Measurements from ENCODE around the gene C8G.

C8G gene

DNA sequence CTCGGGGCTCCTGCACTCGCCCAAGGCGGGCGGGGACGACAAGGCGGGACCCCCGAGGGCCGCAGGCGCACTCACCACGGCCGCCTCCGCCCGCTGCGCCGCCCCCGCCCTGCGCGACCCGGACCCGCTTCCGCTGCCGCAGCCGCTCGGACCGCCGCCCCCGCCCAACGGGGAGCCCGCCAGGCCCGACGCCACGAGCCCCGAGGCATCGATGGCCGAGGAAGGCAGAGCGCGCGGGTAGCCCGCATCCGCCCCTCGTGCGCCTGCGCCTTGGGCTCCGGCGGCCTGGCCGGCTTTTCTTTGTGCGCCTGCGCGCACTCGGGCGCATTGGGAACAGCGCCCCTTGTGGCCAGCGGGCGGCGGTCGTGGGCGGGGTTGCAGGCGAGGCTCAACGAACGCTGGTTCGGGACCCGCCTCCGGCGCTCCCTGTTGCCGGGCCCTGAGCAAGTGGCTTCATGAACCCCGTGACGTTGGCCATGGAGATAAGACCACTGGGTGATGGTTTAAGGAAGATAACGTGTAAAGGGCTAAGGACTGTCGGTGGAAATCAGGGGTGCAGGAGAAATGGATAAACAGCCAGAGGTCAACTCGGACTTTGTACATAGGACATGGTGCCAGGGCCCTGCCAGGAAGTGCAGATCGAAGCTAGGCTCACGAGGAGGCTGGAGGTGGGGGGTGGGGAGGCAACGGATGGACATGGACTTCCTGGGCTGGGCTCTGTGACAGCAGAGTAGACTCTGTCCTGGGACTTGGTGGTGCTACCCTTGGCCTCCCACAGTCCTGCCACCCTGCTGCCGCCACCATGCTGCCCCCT lies at the start of gene C8G, which contains the start of gene FBXW5:
Gene C8G (plus strand): TSS at position 725 of the 814 bp plus-strand sequence. CDS start 78 bp downstream, at position 803.
Gene FBXW5 (minus strand): TSS at position 220 of the 814 bp plus-strand sequence. CDS start 655 bp downstream, outside the sequence.
- TF ChIP-seq, protein P1, sequence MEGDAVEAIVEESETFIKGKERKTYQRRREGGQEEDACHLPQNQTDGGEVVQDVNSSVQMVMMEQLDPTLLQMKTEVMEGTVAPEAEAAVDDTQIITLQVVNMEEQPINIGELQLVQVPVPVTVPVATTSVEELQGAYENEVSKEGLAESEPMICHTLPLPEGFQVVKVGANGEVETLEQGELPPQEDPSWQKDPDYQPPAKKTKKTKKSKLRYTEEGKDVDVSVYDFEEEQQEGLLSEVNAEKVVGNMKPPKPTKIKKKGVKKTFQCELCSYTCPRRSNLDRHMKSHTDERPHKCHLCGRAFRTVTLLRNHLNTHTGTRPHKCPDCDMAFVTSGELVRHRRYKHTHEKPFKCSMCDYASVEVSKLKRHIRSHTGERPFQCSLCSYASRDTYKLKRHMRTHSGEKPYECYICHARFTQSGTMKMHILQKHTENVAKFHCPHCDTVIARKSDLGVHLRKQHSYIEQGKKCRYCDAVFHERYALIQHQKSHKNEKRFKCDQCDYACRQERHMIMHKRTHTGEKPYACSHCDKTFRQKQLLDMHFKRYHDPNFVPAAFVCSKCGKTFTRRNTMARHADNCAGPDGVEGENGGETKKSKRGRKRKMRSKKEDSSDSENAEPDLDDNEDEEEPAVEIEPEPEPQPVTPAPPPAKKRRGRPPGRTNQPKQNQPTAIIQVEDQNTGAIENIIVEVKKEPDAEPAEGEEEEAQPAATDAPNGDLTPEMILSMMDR (IDR thresholded peaks at IDR 0.05; ENCODE audit: insufficient read depth, low read length, poor library complexity, severe bottlenecking): peak; percentile 92
- H3K4me3 ChIP-seq (replicated peaks; ENCODE audit: low read depth, low read length): peak within 1 kb of the TSS; percentile 94
- H3K27me3 ChIP-seq (replicated peaks; ENCODE audit: control insufficient read depth, insufficient read depth, low read length): no peaks in the 10 kb centered on the region
- DNase-seq (ENCODE audit: extremely low read depth, insufficient read length): peak; percentile 95
- peaks cover 29% of the 10 kb centered on the region for H3K36me3 ChIP-seq (ENCODE audit: control insufficient read depth, insufficient read depth, low read length)

DNA sequence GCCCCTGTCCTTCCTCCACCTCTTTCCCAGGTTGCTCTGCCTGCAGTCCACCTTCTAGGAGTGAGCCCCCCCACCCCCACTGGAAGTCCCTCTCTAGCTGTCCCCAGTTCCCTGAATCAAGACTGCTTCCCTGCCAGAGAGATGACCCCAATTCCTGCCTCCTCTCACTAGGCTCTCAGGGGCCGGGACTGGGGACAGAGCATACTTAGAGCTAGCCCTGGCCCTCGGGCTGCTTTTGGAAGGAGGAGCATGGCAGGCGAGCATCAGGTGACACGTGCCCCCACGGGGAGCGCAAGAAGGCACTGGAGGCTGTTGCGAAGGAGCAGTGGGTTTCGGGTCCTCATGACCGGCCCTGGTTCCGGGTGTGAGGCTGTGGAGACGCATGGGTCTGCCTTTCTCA lies 49.0 kb upstream of the C8G start:
- DNase-seq (ENCODE audit: extremely low read depth, insufficient read length): no peak
- no peaks in the 10 kb centered on the region for H3K27me3 ChIP-seq (replicated peaks; ENCODE audit: control insufficient read depth, insufficient read depth, low read length)
- peaks cover 13% of the 10 kb centered on the region for H3K36me3 ChIP-seq (ENCODE audit: control insufficient read depth, insufficient read depth, low read length)
- TF ChIP-seq, protein P1 (IDR thresholded peaks at IDR 0.05; ENCODE audit: insufficient read depth, low read length, poor library complexity, severe bottlenecking): no peak
- H3K4me3 ChIP-seq (replicated peaks; ENCODE audit: low read depth, low read length): no peak overlapping the region

DNA sequence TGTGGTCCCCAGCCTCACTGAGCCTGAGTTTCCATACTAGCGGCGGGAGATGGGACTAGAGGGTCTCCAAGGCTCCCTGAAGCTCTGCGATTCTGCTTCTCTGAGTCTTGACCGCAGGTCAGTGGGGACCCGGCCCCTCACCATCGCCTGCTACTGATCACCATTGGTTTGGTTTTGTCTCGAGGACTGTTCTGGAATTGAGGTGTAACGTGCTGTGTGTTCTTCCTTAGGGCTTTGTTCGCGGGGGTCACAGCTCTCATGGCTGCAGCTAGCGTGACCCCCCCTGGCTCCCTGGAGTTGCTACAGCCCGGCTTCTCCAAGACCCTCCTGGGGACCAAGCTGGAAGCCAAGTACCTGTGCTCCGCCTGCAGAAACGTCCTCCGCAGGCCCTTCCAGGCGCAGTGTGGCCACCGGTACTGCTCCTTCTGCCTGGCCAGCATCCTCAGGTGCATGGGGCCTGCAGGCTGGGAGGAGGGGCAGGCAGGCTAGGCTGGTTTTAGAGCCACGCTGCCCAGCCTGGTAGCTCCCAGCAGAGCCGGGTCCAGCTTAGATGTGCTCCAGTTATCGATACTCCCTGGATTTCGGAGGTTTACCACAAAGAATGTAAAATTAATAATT lies 46.5 kb upstream of the C8G start:
- no peak for DNase-seq (ENCODE audit: extremely low read depth, insufficient read length)
- peaks cover 15% of the 10 kb centered on the region for H3K36me3 ChIP-seq (ENCODE audit: control insufficient read depth, insufficient read depth, low read length)
- TF ChIP-seq, protein P1 (IDR thresholded peaks at IDR 0.05; ENCODE audit: insufficient read depth, low read length, poor library complexity, severe bottlenecking): no peak
- no peaks in the 10 kb centered on the region for H3K27me3 ChIP-seq (replicated peaks; ENCODE audit: control insufficient read depth, insufficient read depth, low read length)
- no peak overlapping the region for H3K4me3 ChIP-seq (replicated peaks; ENCODE audit: low read depth, low read length)

DNA sequence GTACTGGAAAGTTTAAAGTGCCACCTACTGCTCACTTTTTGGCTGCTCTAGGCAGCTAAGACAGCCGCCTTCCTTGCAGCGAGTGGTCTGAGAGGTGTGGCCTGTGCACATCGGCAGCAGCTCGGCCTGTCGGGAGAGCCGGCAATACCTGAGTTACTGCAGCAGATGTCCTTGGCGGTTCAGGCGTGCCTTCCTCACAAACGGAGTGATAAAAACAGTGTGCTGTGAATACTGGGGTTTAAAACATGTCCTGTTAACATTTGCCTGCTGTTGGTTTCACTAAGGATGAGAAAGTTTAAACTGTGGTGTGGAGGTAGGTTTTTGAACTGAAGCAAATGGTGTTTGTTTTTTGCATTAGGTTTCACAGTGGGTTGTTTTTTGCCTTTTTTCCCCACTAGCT lies 45.8 kb upstream of the C8G start:
- TF ChIP-seq, protein P1 (IDR thresholded peaks at IDR 0.05; ENCODE audit: insufficient read depth, low read length, poor library complexity, severe bottlenecking): peak; percentile 56
- peaks cover 15% of the 10 kb centered on the region for H3K36me3 ChIP-seq (ENCODE audit: control insufficient read depth, insufficient read depth, low read length)
- H3K4me3 ChIP-seq (replicated peaks; ENCODE audit: low read depth, low read length): no peak overlapping the region
- H3K27me3 ChIP-seq (replicated peaks; ENCODE audit: control insufficient read depth, insufficient read depth, low read length): no peaks in the 10 kb centered on the region
- peak; percentile 71 for DNase-seq (ENCODE audit: extremely low read depth, insufficient read length)

DNA sequence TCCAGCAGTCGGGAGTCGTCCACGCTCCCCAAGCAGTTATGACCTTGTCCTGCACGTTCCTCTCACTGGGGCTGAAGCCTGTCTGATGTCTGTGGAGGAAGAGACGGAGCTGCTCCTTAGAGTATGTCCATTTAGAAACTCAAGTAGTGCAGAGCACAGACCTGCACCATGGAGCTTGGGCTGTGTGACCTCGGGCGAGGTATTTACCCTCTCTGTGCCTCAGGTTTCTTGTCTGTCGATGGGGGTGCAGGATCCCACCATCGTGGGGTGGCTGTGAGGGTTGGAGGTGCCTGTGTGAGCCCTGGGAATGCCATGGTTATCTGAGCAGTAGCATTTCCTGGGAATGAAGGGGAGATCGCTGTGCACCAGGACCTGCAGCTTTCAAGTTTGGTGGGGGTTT lies 44.5 kb upstream of the C8G start:
- DNase-seq (ENCODE audit: extremely low read depth, insufficient read length): no peak
- Histone ChIP-seq H3K36me3 (ENCODE audit: control insufficient read depth, insufficient read depth, low read length) (peaks cover 14% of the 10 kb centered on the region), H3K27me3 (replicated peaks; ENCODE audit: control insufficient read depth, insufficient read depth, low read length) (no peaks in the 10 kb centered on the region), H3K4me3 (replicated peaks; ENCODE audit: low read depth, low read length) (no peak overlapping the region)
- TF ChIP-seq, protein P1 (IDR thresholded peaks at IDR 0.05; ENCODE audit: insufficient read depth, low read length, poor library complexity, severe bottlenecking): no peak
